Activated CD4-positive, alpha-beta memory T cell treated with anti-CD3 and anti-CD28 coated beads, Interleukin-2, amount 10 ng/mL, durations not matched to agents 7 days and 5 days (primary cell): ENCODE data around the gene MAST4. TPM values are rescaled to one million over a fixed set of nuclear protein-coding genes. Genes with fewer than 3 reads are reported as not detected.

Experiments used
- CTCF ChIA-PET: fragments of 350-600 bp; sonication (Branson Sonifier 250); formaldehyde crosslinking; loops from one replicate; lab custom pipeline; 2021; ENCODE audit warnings: antibody characterized with exemption, inconsistent platforms; lab: Charles Lee
- POLR2A ChIA-PET: fragments of 350-600 bp; sonication (Branson Sonifier 250); formaldehyde crosslinking; loops from one replicate; lab custom pipeline; 2021; ENCODE audit warnings: antibody characterized with exemption; lab: Charles Lee
- DNase-seq: peaks from one replicate; pipeline ENCODE4 v3.0.0-alpha.2; 2020
- H3K27ac Mint-ChIP-seq: one replicate; pipeline ENCODE4 v1.8.0; 2021; ENCODE audit warnings: mild to moderate bottlenecking, mixed read lengths
- H3K27me3 Mint-ChIP-seq: one replicate; pipeline ENCODE4 v1.8.0; 2021; ENCODE audit warnings: mixed read lengths
- H3K36me3 Mint-ChIP-seq: one replicate; pipeline ENCODE4 v1.8.0; 2021; ENCODE audit warnings: low read depth, mixed read lengths
- H3K4me1 Mint-ChIP-seq: one replicate; pipeline ENCODE4 v1.8.0; 2021; ENCODE audit warnings: mixed read lengths
- H3K4me3 Mint-ChIP-seq: one replicate; pipeline ENCODE4 v1.8.0; 2021; ENCODE audit warnings: mild to moderate bottlenecking, mixed read lengths
- H3K9me3 Mint-ChIP-seq: one replicate; pipeline ENCODE4 v1.8.0; 2021; ENCODE audit warnings: mixed read lengths
- total RNA-seq, 2 experiments: library from RNA; stranded (reverse); gene quantifications; one replicate each; pipeline ENCODE4 v1.2.3, GENCODE V29; 2021

The MAST4 gene
- total RNA-seq, 2 experiments from 2014 or later: 38.0 to 38.3 TPM

DNA sequence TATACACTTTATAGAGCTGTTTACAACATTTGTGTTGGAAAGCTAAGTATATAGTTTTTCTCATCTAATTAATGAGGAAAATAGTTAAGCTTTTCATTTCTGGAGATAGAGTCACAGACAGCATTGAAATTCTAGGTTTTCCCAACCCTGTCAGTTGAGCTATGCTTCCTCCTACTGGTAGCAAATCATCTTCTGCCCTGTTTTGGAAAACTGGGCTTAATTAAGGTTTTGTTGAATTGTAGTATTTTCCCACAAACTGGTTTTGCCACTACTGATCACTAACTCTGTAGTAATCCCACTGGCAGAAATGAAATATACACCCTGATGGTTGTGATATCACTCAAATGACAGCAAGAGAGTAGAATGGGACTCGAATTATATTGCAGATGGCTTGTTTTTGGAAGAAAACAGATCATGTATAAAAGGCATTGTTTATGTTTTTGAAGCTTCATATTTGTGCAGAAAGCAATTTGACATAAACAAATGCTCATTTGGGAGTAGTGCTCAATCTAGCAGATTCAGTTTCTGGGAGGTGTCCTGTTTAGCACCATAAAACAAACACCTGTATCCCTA lies 553.8 kb downstream of the MAST4 start:
- Mint-ChIP-seq H3K4me3 (no peak overlapping the region), H3K36me3 (peaks cover 43% of the 10 kb centered on the region), H3K27ac (no peak overlapping the region), H3K4me1 (peaks cover 2% of the 10 kb centered on the region), H3K9me3 (no peaks in the 10 kb centered on the region), H3K27me3 (no peaks in the 10 kb centered on the region)
- DNase-seq: no peak
- POLR2A ChIA-PET: interaction anchor here (1.3 kb wide), 1 partner anchor 146 kb away, joined by 3 read pairs; no protein-coding TSS in a partner anchor
- CTCF ChIA-PET: interaction anchor here (0.6 to 1.2 kb wide), 4 partner anchors 9 to 317 kb away, joined by 3 to 5 read pairs (median 3); no protein-coding TSS in a partner anchor

GRCh38 chr5:67152400-67152799 lies 556.2 kb downstream of the MAST4 start:
- Mint-ChIP-seq H3K9me3 (no peaks in the 10 kb centered on the region), H3K4me1 (peaks cover 16% of the 10 kb centered on the region), H3K4me3 (no peak overlapping the region), H3K27ac (no peak overlapping the region), H3K27me3 (no peaks in the 10 kb centered on the region), H3K36me3 (peaks cover 29% of the 10 kb centered on the region)
- ChIA-PET POLR2A (no interaction called here), CTCF (interaction anchor here (0.8 kb wide), 1 partner anchor 57 kb away, joined by 5 read pairs; no protein-coding TSS in a partner anchor)
- no peak for DNase-seq

GRCh38 chr5:67153292-67153691 lies 557.1 kb downstream of the MAST4 start:
- no peaks in the 10 kb centered on the region for H3K9me3 Mint-ChIP-seq
- H3K4me1 Mint-ChIP-seq: peaks cover 23% of the 10 kb centered on the region
- POLR2A ChIA-PET: no interaction called here
- H3K27me3 Mint-ChIP-seq: no peaks in the 10 kb centered on the region
- DNase-seq: no peak
- H3K36me3 Mint-ChIP-seq: peaks cover 28% of the 10 kb centered on the region
- no peak overlapping the region for H3K27ac Mint-ChIP-seq
- CTCF ChIA-PET: interaction anchor here (0.8 kb wide), 1 partner anchor 334 kb away, joined by 3 read pairs; no protein-coding TSS in a partner anchor
- no peak overlapping the region for H3K4me3 Mint-ChIP-seq

GRCh38 chr5:67154556-67155206 lies 558.5 kb downstream of the MAST4 start:
- Mint-ChIP-seq H3K4me3 (no peak overlapping the region), H3K27me3 (no peaks in the 10 kb centered on the region), H3K36me3 (peaks cover 30% of the 10 kb centered on the region), H3K9me3 (no peaks in the 10 kb centered on the region), H3K4me1 (peaks cover 32% of the 10 kb centered on the region), H3K27ac (no peak overlapping the region)
- CTCF ChIA-PET: interaction anchor here (0.6 to 17.8 kb wide), 4 partner anchors 8 to 55 kb away, joined by 4 to 519 read pairs (median 4); no protein-coding TSS in a partner anchor
- DNase-seq: no peak
- POLR2A ChIA-PET: interaction anchor here (15.4 kb wide), 1 partner anchor 52 kb away, joined by 863 read pairs; no protein-coding TSS in a partner anchor

DNA sequence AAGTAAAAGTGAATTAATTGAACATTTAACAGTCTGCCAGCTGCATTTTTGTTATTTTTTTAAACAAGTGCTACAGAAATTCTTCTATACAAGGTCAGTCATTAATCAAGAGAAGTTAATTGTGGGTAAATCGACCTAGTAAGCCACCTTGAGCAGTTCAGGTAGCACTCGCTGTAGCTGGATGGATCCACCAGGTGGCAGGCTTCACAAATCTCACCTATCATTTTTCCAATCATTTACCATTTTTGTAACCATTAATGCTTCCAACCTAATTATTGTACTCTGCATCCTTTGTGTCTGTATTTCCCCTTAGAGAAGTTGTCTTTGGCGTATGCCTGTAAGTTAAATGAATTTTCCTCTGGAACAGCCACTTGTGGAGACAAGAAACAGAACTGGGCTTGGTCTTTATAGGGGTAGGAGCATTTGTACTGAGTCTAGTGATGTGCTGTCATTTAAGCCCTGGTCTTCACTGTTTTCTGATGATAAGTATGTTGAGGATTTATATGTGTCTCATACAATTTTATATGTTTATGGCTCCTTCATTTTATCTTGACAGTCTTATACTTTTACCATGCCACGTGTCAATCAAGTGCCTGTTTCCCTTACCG lies 560.9 kb downstream of the MAST4 start:
- Mint-ChIP-seq H3K9me3 (no peaks in the 10 kb centered on the region), H3K4me1 (peaks cover 54% of the 10 kb centered on the region), H3K36me3 (peaks cover 32% of the 10 kb centered on the region), H3K4me3 (no peak overlapping the region), H3K27ac (peak overlapping the region; percentile 17), H3K27me3 (no peaks in the 10 kb centered on the region)
- peak; percentile 61 for DNase-seq
- CTCF ChIA-PET: interaction anchor here (1.4 to 17.8 kb wide), 7 partner anchors 9 to 90 kb away, joined by 3 to 519 read pairs (median 6); no protein-coding TSS in a partner anchor
- POLR2A ChIA-PET: interaction anchor here (1.2 to 15.4 kb wide), 4 partner anchors 9 to 1059 kb away, joined by 5 to 863 read pairs (median 7); partner anchors contain the start of gene PIK3R1

- peak overlapping the region; percentile 98 for H3K27ac Mint-ChIP-seq
- ChIA-PET CTCF (interaction anchor here (1.1 to 17.8 kb wide), 2 partner anchors 9 to 49 kb away, joined by 3 to 519 read pairs; no protein-coding TSS in a partner anchor), POLR2A (interaction anchor here (1.1 to 15.4 kb wide), 10 partner anchors 11 to 1057 kb away, joined by 3 to 863 read pairs (median 11); no protein-coding TSS in a partner anchor)
- H3K4me3 Mint-ChIP-seq: peak overlapping the region; percentile 86
- DNase-seq: no peak
- peaks cover 77% of the 10 kb centered on the region for H3K4me1 Mint-ChIP-seq
- H3K36me3 Mint-ChIP-seq: peaks cover 52% of the 10 kb centered on the region
- no peaks in the 10 kb centered on the region for H3K9me3 Mint-ChIP-seq
- H3K27me3 Mint-ChIP-seq: no peaks in the 10 kb centered on the region
These were observed 564.1 kb downstream of the MAST4 start for GRCh38 chr5:67160272-67160671.

GRCh38 chr5:67160985-67161384 lies 564.8 kb downstream of the MAST4 start:
- Mint-ChIP-seq H3K36me3 (peaks cover 59% of the 10 kb centered on the region), H3K4me1 (peaks cover 78% of the 10 kb centered on the region), H3K9me3 (no peaks in the 10 kb centered on the region), H3K27me3 (no peaks in the 10 kb centered on the region), H3K4me3 (peak overlapping the region; percentile 86), H3K27ac (peak overlapping the region; percentile 98)
- DNase-seq: peak; percentile 73
- POLR2A ChIA-PET: interaction anchor here (0.6 to 15.4 kb wide), 20 partner anchors 10 to 1235 kb away, joined by 3 to 863 read pairs (median 6); partner anchors contain the start of genes ERBIN and PIK3R1
- CTCF ChIA-PET: interaction anchor here (0.6 to 17.8 kb wide), 4 partner anchors 8 to 86 kb away, joined by 3 to 519 read pairs (median 3); no protein-coding TSS in a partner anchor

GRCh38 chr5:67161767-67162166 lies 565.6 kb downstream of the MAST4 start:
- Mint-ChIP-seq H3K9me3 (no peaks in the 10 kb centered on the region), H3K4me3 (peak overlapping the region; percentile 86), H3K36me3 (peaks cover 65% of the 10 kb centered on the region), H3K4me1 (peaks cover 75% of the 10 kb centered on the region), H3K27me3 (no peaks in the 10 kb centered on the region), H3K27ac (peak overlapping the region; percentile 98)
- CTCF ChIA-PET: interaction anchor here (1.0 to 17.8 kb wide), 3 partner anchors 14 to 86 kb away, joined by 3 to 519 read pairs (median 3); no protein-coding TSS in a partner anchor
- no peak for DNase-seq
- POLR2A ChIA-PET: interaction anchor here (0.8 to 15.4 kb wide), 17 partner anchors 9 to 1119 kb away, joined by 3 to 863 read pairs (median 6); partner anchors contain the start of gene PIK3R1

GRCh38 chr5:67163231-67163756 lies 567.1 kb downstream of the MAST4 start:
- Mint-ChIP-seq H3K36me3 (peaks cover 80% of the 10 kb centered on the region), H3K4me1 (peaks cover 76% of the 10 kb centered on the region), H3K27ac (peak overlapping the region; percentile 98), H3K27me3 (no peaks in the 10 kb centered on the region), H3K4me3 (peak overlapping the region; percentile 86), H3K9me3 (no peaks in the 10 kb centered on the region)
- CTCF ChIA-PET: interaction anchor here (0.8 to 17.8 kb wide), 4 partner anchors 17 to 1123 kb away, joined by 3 to 519 read pairs (median 4); no protein-coding TSS in a partner anchor
- DNase-seq: no peak
- POLR2A ChIA-PET: interaction anchor here (1.0 to 15.4 kb wide), 9 partner anchors 16 to 1053 kb away, joined by 4 to 863 read pairs (median 54); partner anchors contain the start of gene PIK3R1

DNA sequence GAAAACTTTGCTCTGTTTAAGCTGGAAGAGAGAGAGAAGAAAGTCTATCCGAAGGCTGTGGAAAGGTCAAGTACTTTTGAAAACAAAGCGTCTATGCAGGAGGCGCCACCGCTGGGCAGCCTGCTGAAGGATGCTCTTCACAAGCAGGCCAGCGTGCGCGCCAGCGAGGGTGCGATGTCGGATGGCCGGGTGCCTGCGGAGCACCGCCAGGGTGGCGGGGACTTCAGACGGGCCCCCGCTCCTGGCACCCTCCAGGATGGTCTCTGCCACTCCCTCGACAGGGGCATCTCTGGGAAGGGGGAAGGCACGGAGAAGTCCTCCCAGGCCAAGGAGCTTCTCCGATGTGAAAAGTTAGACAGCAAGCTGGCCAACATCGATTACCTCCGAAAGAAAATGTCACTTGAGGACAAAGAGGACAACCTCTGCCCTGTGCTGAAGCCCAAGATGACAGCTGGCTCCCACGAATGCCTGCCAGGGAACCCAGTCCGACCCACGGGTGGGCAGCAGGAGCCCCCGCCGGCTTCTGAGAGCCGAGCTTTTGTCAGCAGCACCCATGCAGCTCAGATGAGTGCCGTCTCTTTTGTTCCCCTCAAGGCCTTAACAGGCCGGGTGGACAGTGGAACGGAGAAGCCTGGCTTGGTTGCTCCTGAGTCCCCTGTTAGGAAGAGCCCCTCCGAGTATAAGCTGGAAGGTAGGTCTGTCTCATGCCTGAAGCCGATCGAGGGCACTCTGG lies 567.8 kb downstream of the MAST4 start:
- H3K27ac Mint-ChIP-seq: peak overlapping the region; percentile 98
- H3K9me3 Mint-ChIP-seq: no peaks in the 10 kb centered on the region
- H3K4me3 Mint-ChIP-seq: peak overlapping the region; percentile 86
- peaks cover 80% of the 10 kb centered on the region for H3K4me1 Mint-ChIP-seq
- no peaks in the 10 kb centered on the region for H3K27me3 Mint-ChIP-seq
- H3K36me3 Mint-ChIP-seq: peaks cover 84% of the 10 kb centered on the region
- ChIA-PET POLR2A (interaction anchor here (1.1 to 15.4 kb wide), 9 partner anchors 16 to 1116 kb away, joined by 3 to 863 read pairs (median 41); partner anchors contain the start of gene PIK3R1), CTCF (interaction anchor here (1.4 to 17.8 kb wide), 3 partner anchors 8 to 46 kb away, joined by 3 to 519 read pairs (median 4); no protein-coding TSS in a partner anchor)
- no peak for DNase-seq

DNA sequence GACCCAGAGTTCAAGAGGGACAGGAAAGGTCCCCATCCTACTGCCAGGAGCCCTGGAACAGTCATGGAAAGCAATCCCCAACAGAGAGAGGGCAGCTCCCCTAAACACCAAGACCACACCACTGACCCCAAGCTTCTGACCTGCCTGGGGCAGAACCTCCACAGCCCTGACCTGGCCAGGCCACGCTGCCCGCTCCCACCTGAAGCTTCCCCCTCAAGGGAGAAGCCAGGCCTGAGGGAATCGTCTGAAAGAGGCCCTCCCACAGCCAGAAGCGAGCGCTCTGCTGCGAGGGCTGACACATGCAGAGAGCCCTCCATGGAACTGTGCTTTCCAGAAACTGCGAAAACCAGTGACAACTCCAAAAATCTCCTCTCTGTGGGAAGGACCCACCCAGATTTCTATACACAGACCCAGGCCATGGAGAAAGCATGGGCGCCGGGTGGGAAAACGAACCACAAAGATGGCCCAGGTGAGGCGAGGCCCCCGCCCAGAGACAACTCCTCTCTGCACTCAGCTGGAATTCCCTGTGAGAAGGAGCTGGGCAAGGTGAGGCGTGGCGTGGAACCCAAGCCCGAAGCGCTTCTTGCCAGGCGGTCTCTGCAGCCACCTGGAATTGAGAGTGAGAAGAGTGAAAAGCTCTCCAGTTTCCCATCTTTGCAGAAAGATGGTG lies 568.8 kb downstream of the MAST4 start:
- no peak for DNase-seq
- peak overlapping the region; percentile 86 for H3K4me3 Mint-ChIP-seq
- peaks cover 73% of the 10 kb centered on the region for H3K4me1 Mint-ChIP-seq
- no peaks in the 10 kb centered on the region for H3K9me3 Mint-ChIP-seq
- ChIA-PET CTCF (interaction anchor here (0.9 to 17.8 kb wide), 3 partner anchors 9 to 335 kb away, joined by 3 to 519 read pairs (median 3); no protein-coding TSS in a partner anchor), POLR2A (interaction anchor here (0.8 to 15.4 kb wide), 13 partner anchors 9 to 1115 kb away, joined by 3 to 863 read pairs (median 15); partner anchors contain the start of gene PIK3R1)
- peak overlapping the region; percentile 98 for H3K27ac Mint-ChIP-seq
- H3K36me3 Mint-ChIP-seq: peaks cover 87% of the 10 kb centered on the region
- no peaks in the 10 kb centered on the region for H3K27me3 Mint-ChIP-seq
